Putamen (tissue), 1 donor: ENCODE results near the gene HOXA7.

ENCODE experiments used
- DNase-seq: peaks from one replicate; pipeline ENCODE4 v3.0.0-alpha.2; 2016; ENCODE audit warnings: low spot score

Gene HOXA7

DNA sequence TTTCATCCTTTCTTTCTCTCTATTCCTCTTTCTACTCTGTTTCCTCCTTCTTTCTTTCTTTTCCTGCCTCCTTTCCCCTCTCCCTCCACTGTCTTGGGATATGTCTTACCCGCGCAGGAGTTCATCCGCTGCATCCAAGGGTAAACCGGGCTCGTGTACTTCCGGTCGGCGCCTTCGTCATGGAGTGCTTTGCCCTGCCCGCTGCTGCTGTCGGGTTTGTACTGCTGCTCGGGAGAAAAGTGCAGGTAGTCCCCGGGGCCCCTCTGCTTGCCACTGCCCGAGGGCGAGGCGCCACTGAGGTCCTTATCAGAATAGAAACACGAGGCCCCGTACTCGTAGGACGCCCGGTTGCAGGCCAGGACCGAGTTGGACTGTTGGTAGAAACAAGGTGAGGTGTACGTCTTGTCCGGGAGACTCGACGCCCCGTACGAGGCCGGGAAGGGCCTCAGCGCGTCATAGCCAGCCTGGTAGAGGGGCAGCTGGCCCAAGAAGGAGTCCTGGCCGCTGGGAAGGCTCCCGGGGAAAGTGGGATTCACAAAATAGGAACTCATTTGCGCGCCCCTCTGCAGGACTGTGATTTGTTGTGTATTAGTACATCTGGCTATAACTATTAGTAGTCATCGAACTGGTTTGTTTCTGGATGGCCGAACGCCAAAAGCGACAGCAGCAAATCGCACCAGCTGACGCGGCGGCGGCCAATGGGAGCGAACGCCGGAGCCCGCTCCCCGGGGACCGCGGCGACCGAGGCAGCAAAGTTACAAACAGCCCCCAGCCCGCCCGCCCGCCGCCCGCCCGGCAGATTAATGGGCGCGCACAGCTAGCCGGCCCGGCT lies 9.1 kb downstream of the HOXA7 start, which contains the start of gene HOXA6:
HOXA6 (minus strand) TSS at position 576 of the 832 bp plus-strand sequence; CDS start at position 551, 25 bp downstream.
- DNase-seq = no peak

DNA sequence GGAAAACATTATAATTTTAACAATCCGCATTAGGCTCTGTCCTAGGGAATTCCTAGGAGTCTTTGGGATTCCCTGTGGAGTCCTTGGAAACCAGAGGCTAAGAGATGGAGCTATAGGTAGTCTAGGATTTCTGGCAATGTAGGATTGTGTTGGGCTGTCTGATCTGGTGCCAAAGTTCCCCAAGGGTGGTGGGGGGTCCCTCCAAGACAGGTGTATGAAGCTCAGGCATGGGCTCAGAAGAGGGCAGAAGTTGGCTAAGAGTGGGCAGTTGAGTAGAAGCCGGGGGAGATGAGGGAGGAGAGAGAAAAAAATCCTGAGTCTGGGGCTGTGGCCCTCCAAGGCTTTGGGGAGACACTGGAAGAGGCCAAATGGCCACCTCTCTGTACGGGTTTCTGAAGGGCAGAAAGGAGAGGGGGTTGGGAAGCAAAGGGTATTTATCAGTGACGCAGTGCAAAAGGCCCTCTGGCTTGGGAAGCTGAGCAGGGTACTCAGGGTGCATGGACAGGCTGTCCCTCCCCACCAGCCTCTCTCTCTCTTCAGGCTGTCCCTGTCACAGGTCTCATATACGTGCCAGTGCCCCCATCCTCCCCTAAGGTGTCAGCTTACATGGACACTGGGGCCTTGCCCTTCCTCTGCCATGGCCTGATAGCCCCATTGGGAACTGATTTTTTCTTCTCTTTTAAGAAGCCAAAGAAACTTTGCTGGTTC lies 9.8 kb downstream of the HOXA7 start:
- DNase-seq = no peak

DNA sequence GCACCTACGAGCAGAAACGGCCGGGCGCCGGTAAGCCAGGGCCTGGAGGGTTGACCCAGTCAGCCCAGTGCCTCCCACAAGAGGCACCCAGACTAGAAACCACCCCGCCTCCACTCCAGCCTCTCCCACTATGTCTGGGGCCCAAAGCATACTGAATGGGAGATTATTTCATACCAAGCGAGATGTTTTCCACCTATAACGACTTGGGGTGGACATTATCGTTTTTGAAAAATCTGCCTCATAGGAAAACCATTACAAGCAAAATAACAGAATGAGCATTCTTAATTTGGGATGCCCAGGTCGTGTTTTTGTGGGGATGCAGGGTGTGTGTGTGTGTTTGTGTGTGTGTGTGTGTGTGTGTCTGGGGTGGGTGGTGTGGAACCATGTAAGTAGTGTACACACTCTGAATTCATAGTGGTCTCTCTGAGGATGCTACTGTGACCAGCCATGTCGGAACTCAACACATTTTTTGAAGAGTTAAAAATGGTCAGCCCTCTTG lies 10.5 kb downstream of the HOXA7 start:
- DNase-seq = no peak

DNA sequence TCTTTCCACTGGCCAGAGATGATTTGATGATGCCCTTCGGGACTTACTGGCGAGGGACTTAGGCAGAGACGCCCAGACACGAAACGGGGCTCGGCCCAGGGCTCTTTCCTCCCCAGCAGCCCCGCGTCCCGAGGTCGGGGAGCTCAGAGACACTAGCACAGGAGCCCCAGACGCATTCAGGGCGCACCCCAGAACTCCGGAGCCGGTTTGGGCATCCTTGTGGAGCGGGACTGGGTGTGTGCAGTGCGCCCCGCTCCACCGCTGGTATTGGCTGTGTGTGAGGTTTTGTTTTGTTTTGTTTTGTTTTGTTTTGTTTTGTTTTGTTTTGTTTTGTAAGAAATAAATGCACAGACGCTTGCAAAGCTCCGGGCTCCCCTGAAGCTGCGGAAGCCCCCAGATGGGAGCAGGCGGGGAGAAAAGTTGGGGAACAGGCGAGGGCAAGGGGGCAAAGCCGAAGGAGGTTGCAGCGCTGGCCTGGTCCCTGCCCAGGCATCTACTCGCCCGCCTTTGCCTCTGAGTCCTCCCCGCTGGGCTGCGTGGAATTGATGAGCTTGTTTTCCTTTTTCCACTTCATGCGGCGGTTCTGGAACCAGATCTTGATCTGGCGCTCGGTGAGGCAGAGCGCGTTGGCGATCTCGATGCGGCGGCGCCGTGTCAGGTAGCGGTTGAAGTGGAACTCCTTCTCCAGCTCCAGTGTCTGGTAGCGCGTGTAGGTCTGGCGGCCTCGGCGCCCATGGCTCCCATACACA lies 11.1 kb downstream of the HOXA7 start:
- DNase-seq = no peak

DNA sequence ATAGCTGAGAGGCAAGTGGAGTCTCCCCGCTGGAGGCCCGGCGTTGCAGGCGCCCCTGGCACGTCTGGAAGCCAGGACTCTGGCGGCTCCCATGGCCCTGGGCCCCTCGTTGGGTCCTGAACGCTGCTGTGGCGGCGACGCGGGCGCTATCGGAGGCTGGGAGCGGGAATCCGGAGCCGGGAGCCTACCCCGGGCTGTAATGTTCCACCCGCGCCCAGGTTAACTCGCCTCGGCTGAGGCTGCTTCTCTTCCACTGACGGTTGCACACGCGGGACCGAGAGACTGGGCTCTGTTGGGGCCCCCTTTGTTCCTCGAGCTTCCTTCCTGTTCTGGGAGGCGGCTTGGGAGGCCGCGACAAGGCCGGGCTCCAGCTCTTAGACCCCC lies 11.7 kb downstream of the HOXA7 start:
- no peak for DNase-seq

DNA sequence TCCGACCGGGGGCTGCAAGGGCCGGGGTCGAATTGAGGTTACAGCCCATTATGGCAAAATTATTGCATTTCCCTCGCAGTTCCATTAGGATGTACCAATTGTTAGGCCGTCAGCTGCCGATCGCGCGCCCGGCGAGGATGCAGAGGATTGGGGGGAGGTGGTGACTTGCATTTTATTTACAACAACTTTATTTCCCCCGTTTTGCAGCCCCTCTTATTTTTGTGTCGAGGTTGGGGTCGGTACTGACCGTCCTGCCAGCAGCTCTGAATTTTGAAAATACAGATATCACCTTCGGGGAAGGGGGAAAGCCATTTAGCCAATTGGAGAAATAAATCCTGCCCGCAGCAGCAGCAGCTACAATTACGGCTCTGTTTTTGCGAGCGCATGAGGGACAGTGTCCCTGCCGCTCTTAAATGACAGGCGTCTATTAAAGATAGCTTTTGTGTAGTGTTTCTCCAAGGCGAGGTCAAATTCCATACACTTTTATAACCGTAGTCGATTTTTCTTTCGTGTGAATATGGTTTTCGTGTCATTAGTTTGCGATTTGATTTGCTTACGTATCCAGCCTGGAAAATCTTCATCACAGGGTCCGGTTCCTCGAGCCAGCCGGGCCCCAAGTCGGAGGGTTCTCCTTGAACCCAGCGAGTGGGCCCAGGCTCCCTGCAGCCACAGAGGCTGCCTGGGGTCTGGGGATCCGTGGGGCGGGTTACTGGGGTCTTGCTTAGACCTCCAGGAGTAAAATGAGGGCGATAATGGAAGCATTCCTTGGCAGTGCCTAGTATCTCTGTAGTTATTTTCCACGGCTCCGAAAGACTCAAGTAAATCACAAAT lies 12.3 kb downstream of the HOXA7 start:
- no peak for DNase-seq

DNA sequence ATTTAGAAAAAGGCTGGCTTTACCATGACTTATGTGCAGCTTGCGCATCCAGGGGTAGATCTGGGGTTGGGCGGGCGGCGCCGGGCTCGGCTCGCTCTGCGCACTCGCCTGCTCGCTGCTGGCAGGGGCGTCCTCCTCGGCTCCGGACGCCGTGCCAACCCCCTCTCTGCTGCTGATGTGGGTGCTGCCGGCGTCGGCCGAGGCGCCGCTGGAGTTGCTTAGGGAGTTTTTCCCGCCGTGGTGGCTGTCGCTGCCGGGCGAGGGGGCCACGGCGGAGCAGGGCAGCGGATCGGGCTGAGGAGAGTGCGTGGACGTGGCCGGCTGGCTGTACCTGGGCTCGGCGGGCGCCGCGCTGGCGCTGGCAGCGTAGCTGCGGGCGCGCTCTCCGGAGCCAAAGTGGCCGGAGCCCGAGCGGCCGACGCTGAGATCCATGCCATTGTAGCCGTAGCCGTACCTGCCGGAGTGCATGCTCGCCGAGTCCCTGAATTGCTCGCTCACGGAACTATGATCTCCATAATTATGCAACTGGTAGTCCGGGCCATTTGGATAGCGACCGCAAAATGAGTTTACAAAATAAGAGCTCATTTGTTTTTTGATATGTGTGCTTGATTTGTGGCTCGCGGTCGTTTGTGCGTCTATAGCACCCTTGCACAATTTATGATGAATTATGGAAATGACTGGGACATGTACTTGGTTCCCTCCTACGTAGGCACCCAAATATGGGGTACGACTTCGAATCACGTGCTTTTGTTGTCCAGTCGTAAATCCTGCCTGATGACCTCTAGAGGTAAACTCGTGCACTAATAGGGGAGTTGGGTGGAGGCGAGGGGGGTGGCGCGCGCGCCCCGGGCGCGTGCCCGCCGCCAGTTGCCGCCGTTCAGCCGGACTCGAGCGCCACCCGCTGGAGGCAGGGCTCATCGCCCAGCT lies 13.2 kb downstream of the HOXA7 start, which contains the start of gene HOXA5:
HOXA5 (minus strand) TSS at position 659 of the 927 bp plus-strand sequence; CDS start at position 585, 74 bp downstream.
- no peak for DNase-seq

DNA sequence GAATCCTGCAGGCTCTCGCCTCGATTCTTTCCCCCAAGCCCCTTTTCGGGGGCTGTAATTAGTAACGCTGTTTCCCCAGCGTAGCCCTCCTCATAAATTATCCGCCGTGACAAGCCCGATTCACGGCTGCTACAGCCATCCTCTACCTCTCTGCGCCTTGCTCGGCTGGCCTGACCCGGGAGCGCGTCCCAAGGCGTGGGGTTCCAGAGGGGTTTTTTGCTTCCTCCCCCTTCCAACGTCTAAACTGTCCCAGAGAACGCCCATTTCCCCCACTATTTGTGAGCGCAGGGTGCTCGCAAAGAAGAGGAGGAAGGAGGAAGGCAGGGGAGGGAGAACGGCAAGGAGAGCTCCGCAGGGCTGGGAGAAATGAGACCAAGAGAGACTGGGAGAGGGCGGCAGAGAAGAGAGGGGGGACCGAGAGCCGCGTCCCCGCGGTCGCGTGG lies 13.9 kb downstream of the HOXA7 start:
- no peak for DNase-seq

DNA sequence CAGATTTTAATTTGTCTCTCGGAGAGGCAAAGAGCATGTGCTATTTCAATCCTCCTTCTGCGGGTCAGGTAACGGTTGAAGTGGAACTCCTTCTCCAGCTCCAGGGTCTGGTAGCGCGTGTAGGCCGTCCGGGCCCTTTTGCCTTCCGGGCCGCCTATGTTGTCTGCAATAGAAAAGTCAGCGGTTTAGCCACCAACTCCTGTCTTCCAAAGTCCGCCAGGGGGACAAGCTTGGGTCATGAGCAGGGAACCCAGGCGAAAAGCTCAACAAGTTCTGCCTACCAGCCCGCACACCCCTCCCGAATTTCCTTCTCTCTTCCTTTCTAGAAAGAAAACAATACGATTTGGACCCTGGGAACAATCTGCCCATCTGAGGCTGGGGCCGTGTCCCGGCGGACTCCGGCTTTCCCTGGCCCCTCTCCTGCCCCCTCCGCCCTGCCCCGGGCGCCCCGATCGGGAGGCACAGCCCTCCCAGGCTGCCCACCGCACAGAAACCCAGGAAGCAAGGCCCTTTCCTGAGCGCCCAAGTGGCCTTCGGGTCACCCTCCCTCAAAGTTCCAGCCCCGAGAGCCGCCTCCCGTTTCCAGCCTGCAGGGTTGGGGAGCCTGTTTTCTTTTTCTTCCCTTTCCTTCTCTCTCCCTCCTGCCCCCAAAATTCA lies 14.4 kb downstream of the HOXA7 start:
- no peak for DNase-seq

DNA sequence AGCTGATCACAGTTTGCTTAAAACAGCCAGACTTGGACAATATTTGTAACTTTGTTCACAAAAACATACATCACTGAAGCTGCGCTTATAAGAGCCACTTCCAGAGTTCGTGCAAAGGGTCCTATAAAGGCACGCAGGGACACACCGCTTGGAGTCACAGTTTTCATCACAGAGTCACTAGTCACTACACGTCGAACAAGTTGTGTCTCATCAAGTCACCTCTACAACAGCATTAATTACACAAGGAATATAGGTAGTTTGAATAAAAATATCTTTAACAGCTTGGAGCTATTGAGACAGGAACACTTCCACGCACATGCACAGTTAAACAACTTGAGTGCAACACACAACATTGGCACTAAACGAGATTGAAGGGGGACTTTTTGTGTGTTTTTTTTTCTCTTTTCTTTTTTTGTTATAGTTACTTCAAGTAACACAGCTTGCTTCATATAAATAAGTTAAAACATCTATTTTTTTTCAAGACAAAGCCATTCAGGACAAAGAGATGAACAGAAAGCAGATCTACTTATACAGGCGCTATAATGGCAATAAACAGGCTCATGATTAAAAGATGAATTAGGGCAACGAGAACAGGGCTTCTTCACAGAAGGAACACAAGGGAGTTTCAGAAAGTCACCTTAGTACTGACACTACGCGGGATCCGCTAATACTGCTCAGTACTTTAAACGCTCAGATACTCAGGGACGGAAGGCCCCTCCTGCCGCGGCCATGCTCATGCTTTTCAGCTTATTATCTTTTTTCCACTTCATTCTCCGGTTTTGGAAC lies 15.1 kb downstream of the HOXA7 start:
- DNase-seq = no peak

DNA sequence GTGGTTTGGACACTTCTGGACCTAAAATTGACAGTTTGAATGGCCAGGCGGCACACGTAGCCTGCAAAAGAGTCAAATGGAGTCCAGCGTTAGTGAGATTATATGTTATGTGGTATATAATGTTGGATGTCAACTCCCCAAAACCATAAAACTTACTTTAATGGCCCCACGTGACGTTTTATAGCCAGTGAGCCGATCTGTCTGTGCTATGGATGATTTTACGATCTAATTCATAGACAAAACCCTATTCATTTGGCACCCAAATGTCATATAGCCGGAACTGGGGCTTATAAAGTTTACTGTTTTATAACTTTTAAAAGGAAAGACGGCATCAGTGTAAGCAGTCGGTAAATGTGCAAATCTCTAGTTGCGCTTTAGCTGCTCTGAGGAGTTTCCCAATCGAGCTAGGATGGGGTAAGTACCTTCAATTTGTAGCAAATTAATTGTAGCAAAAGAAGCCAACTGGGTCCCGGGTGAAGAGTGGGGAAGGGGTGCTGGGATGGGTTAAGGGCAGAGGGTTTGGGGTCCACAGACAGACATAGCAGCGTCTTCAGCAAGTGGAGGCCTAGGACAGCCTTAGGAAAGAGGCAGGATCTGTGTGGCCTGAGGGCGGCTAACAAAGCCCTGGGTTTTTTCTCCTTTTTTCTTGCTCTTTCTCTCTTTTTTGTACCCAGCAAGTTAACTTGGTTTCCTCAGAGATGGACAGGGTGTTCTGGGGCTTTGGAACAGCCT lies 16.2 kb downstream of the HOXA7 start:
- no peak for DNase-seq

DNA sequence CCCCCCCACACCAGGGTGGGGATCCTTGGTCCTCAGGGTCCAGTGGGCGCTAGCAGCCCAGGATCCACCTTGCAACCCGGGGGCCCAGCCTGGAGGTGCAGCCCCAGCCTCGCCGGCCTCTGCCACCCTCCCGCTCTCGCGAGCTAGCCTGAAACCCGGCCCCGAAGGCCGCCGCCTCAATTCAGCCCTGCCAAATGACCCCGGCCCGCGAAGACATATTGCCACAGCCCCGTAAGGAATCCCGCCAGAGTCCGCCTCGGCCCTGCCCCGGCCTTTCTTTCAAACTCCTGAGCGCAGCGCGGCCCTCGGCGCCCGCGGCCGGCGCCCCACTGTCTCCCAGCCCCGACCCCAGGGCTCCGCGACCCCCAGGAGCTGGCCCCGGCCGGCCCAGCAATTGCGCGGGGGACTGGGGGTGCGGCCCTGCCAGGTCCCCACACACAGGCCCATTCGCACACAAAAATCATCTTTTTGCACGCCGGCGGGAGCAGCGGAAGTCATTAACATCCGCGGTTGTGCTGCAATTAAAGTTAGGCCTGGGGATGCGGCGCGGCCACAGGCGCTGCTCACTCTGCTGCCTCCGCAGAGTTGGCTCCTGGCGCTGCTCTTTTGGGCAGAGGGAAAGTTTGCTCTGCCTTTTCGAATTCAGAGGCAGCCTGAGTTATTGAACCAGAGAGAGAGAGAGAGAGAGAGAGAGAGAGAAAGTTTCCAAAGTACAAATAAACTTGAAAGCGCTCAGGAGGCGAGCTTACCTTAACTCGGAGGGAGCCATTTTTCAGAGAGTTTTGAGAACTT lies 16.9 kb downstream of the HOXA7 start:
- DNase-seq = no peak

DNA sequence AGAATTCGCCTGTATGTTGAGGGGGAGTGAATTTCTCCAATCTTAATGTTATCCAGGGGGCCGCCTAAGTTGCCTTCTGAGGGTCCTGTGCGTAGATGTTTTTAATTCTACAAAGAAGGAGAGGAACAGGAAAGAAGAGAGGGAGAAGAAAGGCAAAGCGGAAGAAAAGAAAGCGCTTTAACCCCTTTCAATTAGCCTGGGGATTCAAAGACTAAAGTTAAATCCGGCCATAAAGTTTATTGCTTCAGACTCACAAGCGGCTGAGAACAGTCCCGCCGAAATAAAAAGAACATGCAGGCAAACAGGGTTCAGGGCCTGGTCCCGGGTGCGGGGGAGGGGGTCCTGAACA lies 17.5 kb downstream of the HOXA7 start:
- no peak for DNase-seq

DNA sequence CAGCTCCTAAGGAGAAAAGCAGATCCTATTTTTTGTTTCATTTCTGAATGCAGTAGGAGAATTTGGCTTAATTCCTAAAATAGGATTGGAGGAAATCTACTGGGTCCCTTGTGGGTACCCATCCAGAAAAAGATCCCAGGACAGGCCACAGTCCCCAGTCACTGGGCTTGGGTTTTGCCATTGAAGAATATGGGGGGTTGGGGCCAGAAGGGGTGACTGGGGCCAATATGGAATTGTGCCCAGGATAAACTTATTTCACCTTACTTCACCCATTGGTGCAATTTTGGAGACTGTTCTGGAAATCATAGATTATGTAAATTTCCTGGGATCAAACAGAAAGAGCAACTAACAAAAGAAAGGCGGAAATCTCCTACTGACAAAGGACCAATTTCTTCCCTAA lies 18.0 kb downstream of the HOXA7 start:
- no peak for DNase-seq

DNA sequence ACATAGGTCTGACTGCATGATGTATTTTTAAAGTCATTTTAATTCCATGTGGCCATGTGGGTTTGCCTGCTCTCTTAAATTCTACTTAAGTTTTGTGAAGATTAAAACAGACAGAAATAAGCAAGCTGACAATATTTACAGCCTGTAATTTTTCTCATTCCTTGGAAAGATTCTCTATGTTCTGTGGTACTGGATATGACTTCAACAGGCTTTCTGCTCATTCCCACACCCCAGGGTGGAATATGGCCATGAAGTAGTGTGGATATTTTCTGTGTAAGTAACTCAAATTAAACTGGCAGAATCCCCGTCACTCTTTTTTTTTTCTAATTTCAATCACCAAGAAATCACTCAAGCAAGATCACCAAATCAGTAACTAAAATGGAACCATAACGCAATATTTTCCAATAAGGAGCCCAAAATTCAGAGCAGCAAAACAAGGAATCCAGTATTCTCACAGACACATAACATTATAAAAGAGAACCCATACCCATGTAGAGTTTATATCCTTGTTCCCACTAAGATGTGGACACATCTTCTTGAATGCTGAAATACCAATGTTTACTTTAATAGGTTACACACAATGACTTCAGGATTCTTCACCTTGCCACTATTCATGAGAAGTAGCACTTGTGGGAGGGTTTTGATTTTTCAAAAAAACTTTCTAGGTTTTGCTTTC lies 18.7 kb downstream of the HOXA7 start:
- DNase-seq = no peak

DNA sequence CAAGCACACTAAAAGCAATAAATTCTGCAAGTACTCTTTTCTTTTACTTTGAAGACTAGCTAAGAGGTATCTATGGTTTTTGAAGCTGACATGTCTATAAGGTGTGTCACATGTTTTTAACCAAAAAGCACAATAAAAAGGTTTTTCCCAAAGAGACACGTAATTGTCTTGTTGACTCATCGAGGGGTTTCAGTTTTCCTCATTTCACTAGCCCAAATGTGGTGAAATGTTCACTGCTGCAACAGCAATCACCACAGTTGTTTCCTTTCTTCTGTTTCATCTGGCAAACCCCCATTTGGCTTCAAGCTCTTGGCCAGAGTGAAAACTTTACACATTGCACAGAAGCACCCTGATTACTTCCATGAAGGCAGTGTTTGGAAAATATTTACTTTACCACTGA lies 22.1 kb downstream of the HOXA7 start:
- no peak for DNase-seq
